Stromal cell of bone marrow (primary cell): ENCODE data around the gene EYS.
"Not testable (repeated sequence)": the region's sequence is repeated elsewhere in the genome, so short reads cannot be mapped to it uniquely, and the experiment has no call there.

Experiments
- DNase-seq: peaks from one replicate; pipeline ENCODE4 v3.0.0-alpha.2; 2012; ENCODE audit warnings: low read depth

The EYS gene

GRCh38 chr6:64299176-64299575, 1407.8 kb downstream of the EYS start:
- DNase-seq, result no peak

- DNase-seq, result no peak
Measured at GRCh38 chr6:64294034-64294433, 1413.0 kb downstream of the EYS start.

- DNase-seq, result no peak
Measured at GRCh38 chr6:64293298-64293697, 1413.7 kb downstream of the EYS start.

DNA sequence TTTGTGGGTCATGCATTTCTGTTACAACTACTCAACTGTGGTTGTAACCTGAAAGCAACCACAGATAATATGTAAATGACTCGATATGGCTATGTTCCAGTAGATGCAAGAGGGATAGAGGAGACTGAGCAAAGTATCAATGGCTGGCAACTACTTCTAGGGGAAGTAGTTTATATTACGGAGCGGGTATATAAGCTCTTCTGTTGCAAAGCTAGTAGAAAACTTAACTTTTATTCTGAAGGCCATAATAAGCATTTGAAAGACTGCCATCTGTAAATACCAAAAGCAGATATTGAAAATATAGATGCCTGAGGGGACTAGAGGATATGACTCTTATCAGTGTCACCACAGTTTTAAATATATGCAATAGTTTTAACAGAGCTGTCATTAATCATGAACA, 1416.2 kb downstream of the EYS start:
- DNase-seq, result no peak

DNA sequence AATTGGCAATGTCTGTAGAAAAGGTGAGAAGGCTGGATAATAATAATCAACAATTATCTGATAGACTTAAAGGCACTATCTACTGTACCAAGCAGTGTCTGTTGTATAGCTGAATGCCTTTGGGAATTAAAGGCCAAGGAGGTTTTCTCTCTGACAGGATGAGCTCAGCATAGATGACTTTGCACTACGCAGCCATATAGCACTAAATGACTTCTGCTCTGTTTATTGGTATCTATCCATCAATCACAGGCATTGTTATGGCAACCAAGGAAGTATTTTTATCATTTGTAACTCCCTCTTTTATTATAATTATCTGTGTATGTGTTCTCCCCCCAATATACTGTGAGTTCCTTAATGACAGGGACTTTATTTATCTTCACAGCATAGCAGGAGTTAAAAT, 1417.1 kb downstream of the EYS start:
- DNase-seq, result no peak

- no peak for DNase-seq
Measured at GRCh38 chr6:64288351-64288750, 1418.7 kb downstream of the EYS start.

DNA sequence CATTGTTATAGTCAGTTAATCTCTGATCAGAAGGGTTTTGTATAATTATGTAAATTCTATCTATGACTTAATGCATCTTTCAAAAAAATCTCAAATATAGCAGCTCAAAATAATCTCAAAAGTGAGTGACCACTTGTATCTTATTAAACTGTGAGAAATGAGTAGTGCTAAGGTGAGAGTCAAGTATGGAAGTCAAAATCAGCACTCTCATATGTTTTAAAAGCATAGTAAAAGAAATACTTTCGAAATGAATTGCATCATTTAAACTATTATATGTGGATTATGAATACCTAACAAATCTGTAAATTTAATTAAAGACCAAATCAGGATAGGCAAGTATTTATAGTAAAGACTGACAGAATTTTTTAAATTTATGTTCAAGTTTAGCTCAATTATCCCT, 1425.9 kb downstream of the EYS start:
- no peak for DNase-seq

GRCh38 chr6:64280569-64280968, 1426.5 kb downstream of the EYS start:
- DNase-seq, result no peak

DNA sequence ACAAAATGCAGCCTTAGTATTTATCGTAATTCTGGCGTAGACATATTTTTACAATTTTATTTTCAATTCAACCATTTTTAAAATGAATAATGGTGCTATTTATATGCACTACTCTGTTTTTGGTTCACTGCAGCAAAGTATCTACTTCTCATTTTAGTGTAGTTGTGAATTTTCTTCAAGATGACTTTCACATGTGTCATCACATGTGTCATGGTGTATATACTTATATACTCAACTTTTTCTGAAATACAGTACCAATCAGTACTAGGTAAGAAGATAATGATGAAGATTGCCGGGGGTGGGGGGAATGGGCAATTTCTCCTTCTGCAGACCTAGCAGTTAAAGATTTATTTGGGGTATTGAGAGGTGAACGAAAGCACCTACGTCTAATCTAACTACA, 1436.9 kb downstream of the EYS start:
- no peak for DNase-seq

DNA sequence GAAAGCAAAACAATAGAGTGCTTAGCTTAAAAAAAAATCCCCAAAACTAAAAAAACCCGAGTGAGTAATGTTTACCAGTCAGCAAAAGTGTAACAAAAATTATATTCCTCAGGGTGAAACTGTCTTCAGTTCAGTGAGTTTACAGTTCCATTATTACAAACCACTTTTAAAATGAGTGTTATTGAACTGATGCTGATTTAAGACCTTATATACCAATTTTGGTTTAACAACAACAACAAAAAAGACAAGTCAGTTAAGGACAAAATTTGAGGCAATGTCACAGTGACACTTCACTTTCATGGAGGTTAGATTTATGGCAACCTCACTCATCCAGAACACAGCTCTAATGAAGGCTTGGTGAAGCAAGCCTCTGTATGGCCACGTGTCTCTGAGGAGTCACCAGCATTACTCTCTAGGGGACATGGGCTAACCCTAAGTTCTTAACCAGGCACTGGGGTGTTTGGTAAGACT, 1440.6 kb downstream of the EYS start:
- no peak for DNase-seq

GRCh38 chr6:64263778-64264177, 1443.2 kb downstream of the EYS start:
- DNase-seq, result no peak

DNA sequence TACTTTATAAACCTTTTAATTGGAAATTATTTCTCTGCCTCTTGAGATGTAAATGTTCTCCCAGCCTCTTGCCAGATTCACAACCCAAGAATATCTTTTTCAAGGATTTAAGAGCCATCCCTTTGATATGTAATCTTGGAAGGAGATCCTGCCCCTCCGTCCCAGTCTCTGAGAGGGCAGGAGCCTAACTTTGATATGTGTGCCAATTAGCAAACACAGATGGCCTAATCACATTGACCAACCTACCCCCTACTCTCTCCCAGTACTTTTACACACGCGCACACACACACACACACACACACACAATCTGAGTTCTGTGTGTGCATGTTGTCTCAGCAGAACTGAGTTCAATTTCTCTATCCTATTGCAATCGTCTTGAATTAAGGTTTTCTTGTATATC, 1447.7 kb downstream of the EYS start:
- DNase-seq, result no peak

DNA sequence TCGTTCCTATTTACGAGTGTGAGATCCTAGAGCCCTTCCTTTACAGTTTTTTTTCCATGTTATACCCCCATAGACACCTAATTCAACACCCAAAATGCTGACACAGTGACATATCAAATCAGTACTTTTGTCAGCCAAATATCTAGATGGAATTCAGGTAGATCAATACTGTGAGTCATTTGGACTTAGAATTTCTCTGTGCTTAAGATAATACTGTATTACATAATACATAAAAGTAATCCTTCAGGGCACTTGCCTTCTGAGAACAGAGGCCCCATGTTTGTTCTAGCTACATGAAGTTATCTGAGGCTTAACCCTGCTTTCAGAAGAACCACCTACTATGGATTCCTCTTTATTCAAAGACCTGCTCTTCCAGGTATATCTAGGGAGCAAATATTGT, 1448.3 kb downstream of the EYS start:
- DNase-seq, result no peak

GRCh38 chr6:64258302-64258701, 1448.7 kb downstream of the EYS start:
- no peak for DNase-seq

- no peak for DNase-seq
Measured at GRCh38 chr6:64257586-64257985, 1449.4 kb downstream of the EYS start.

DNA sequence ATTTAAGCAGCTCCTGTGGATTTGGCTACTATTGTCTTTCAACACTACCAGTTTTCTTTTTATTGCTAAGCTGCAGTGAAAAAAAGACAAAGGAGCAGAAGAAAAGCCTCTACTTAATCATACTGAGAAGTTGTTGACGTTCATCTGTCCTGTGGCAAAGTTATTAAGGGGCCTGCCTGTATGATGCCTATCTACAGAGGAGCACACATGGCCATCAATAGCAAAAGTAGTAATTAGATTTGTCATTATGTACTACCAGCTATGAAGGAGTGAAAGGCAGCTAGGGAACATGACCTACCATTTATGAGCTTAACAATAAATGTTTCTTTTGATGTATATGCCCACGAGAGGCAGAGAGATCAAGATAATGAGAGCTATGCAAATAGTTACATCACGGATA, 1450.5 kb downstream of the EYS start:
- no peak for DNase-seq

DNA sequence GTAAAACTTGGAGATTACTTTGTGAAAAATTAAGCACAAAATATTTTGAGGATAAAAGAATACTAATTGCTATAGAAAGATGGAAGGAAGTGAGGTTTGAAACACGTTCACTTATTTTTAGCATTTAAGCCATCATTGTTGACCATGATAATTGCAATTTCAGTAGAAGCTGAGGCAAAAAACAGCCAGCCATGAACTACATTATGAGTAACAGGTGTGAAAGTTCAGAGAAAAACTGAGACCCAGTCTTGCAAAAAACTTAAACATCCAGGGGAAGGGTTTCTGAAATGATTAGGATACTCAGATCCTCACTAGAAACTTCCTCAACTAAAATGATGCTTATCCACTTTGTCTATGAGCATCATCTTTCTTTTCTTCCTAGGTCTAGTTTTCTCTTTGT, 1452.0 kb downstream of the EYS start:
- DNase-seq, result no peak

DNA sequence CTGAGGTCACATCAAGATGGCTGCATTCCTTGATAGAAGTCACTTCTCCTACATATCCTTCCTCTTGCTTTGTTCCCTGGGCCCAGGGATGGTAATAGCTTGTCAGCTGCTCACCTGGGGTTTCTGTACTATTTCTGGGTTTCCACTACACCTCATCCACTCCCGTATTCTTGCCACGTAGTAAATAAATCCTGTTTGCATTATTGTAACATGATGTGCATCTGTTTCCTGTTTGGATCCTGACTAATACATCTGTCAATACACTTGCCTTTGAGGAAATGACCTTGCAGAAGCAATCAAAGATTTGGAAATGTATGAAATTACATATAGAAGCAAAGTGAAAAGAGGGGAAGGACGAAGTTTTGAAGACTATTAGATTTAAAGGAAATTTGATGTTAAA, 1452.5 kb downstream of the EYS start:
- no peak for DNase-seq

DNA sequence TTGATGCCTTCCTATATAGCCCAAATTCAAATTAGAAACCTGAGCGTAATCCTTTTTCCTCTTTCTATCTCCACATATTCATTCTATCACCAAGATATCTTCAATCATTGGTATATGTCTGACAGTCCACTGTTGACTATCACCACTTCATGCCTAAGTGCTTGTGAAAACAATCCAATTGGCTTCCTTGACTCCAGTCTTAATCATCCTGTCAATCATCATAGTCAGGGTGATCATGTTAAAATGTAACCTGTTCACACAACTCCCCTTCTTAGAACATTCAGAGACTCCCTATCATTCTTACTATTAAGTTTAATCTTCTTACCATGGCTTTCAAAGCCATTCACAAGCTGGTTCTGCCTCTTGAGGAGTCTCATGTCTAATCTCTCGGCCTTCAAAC, 1454.8 kb downstream of the EYS start:
- DNase-seq, result no peak

- DNase-seq, result no peak
Measured at GRCh38 chr6:64250126-64250525, 1456.9 kb downstream of the EYS start.

- DNase-seq, result no peak
Measured at GRCh38 chr6:64249115-64249514, 1457.9 kb downstream of the EYS start.

DNA sequence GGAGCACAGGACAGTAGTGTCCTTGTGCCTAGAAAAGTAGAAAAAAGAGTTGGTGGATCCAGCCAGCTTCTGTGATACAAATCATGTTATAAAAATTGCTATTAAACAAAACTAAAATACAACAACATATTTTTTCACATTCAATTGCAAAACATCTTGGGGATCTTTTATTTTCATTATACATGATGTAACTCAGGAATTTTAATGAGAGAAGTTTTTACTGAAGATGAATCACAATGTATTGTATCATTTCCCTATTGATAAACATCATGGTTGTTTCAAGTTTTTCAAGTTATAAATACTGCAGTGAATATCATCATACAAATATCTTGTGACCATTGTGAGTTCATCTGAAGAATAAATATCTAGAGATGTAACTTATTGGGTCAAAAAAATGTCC, 1463.4 kb downstream of the EYS start:
- DNase-seq, result no peak

- DNase-seq, result not testable (repeated sequence)
Measured at GRCh38 chr6:64238908-64239307, 1468.1 kb downstream of the EYS start.

DNA sequence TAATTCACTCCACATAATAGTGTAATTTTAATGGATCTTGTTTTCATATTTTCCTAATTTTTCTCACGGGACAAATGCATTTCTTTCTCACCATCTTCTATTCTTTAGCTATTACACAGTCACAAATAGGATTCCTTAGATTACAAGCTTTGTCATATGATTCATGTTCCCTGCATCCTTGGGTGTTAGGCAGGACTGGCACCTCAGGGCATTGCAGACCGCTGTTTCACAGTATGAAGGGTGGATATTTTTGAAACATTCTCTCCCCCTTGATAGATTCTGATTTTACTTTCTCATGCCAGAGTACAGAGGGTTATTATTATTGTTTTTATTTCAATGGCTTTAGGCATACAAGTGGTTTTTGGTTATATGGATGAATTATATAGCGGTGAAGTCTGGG, 1469.0 kb downstream of the EYS start:
- DNase-seq, result no peak

GRCh38 chr6:64233746-64234145, 1473.3 kb downstream of the EYS start:
- no peak for DNase-seq
